Breast epithelium (tissue), 3 donors: Measurements from ENCODE around the gene PIK3R6.

Source experiments
- POLR2A ChIP-seq: fragments of 450-650 bp; IDR thresholded peaks from one replicate; pipeline ENCODE4 v1.6.1; 2016; ENCODE audit warnings: antibody characterized with exemption, mild to moderate bottlenecking, moderate library complexity
- TF ChIP-seq, protein P1 (sequence below), 3 donors: fragments of 450-650 bp; IDR thresholded peaks; one replicate each; pipeline ENCODE4 v1.5.1; 2016 to 2017; ENCODE audit warnings: antibody characterized with exemption in 3 of 3, mild to moderate bottlenecking in 3 of 3, moderate library complexity in 3 of 3

DNA sequence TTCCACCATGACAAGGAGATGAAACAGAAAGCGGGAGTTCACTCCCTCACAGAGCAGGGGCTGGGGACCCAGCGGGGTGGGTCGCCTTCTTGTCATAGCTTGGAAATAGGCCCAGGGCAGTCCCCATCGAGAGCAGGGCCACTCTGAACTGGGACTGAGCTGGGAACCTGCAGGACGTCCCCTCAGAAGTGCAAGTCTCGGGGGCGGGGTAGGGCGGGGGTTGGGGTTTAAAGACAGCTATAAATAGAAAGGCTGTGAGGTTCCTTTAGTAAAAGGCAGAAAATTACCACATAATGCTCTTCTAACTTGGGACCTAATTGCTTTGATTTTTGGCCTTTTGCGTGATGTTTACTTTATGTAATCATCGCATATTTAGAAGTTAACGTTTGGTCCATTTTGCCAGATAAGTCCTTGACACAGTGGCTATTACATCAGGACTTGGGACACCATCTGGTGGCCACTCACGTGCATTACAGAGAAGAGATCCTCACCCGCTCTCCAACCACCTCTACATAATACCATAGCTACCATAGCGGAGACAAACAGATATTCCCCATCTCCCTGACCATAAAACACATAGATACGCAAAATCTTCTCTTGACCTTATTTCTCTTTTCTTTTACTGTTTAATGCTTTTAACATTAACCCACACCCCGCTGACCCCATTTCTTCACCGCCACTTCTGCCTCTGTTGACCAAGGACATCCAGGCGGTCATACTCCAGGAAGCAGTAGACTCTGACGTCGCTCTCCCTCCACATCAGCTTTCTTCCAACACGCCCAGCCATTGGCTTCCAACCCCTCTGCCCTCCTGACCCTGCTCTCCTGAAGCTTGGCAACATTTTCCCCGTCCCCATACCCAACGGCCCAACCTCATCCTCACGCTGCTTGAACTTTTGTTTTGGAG lies 27.5 kb upstream of the PIK3R6 start:
- TF ChIP-seq, protein P1, sequence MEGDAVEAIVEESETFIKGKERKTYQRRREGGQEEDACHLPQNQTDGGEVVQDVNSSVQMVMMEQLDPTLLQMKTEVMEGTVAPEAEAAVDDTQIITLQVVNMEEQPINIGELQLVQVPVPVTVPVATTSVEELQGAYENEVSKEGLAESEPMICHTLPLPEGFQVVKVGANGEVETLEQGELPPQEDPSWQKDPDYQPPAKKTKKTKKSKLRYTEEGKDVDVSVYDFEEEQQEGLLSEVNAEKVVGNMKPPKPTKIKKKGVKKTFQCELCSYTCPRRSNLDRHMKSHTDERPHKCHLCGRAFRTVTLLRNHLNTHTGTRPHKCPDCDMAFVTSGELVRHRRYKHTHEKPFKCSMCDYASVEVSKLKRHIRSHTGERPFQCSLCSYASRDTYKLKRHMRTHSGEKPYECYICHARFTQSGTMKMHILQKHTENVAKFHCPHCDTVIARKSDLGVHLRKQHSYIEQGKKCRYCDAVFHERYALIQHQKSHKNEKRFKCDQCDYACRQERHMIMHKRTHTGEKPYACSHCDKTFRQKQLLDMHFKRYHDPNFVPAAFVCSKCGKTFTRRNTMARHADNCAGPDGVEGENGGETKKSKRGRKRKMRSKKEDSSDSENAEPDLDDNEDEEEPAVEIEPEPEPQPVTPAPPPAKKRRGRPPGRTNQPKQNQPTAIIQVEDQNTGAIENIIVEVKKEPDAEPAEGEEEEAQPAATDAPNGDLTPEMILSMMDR (IDR thresholded peaks at IDR 0.05), result peak in 2 of 3 donors; percentile 68 to 74
- no peak for TF ChIP-seq POLR2A
